ENCODE measurements around the gene OSBPL1A.

DNA sequence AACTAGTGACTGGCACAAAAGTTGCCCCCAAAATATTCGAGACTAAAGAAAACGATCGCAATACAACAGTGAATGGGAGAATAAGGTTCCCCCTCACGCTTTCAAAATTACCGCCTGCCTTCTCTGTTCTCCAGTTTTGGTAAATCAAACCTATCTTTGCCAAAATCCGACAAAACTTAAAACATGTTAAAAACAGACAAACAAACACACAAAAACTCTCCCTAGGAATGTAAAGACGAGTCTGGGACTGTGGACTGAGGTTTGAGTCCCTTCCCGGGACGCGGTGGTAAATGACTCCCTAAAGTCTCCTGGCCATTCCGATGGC is 28.4 kb upstream of the OSBPL1A start:
- no peak for TF ChIP-seq POLR2AphosphoS5 (IDR thresholded peaks at IDR 0.05; ENCODE audit: low read depth, low read length)
- TF ChIP-seq TAF1 (IDR thresholded peaks at IDR 0.05; ENCODE audit: borderline replicate concordance, insufficient read depth, low read length): no peak
- TF ChIP-seq, protein P1, sequence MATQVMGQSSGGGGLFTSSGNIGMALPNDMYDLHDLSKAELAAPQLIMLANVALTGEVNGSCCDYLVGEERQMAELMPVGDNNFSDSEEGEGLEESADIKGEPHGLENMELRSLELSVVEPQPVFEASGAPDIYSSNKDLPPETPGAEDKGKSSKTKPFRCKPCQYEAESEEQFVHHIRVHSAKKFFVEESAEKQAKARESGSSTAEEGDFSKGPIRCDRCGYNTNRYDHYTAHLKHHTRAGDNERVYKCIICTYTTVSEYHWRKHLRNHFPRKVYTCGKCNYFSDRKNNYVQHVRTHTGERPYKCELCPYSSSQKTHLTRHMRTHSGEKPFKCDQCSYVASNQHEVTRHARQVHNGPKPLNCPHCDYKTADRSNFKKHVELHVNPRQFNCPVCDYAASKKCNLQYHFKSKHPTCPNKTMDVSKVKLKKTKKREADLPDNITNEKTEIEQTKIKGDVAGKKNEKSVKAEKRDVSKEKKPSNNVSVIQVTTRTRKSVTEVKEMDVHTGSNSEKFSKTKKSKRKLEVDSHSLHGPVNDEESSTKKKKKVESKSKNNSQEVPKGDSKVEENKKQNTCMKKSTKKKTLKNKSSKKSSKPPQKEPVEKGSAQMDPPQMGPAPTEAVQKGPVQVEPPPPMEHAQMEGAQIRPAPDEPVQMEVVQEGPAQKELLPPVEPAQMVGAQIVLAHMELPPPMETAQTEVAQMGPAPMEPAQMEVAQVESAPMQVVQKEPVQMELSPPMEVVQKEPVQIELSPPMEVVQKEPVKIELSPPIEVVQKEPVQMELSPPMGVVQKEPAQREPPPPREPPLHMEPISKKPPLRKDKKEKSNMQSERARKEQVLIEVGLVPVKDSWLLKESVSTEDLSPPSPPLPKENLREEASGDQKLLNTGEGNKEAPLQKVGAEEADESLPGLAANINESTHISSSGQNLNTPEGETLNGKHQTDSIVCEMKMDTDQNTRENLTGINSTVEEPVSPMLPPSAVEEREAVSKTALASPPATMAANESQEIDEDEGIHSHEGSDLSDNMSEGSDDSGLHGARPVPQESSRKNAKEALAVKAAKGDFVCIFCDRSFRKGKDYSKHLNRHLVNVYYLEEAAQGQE (IDR thresholded peaks at IDR 0.05; ENCODE audit: insufficient read depth in 1 of 2, low read depth in 2 of 2, low read length in 2 of 2): no peak
- no peak for TF ChIP-seq SIN3A (IDR thresholded peaks at IDR 0.05; ENCODE audit: borderline replicate concordance, insufficient read depth, low read length)
- no peak for TF ChIP-seq FOXP2 (optimal IDR thresholded peaks at IDR 0.05; ENCODE audit: borderline replicate concordance, extremely low read depth, extremely low read length, insufficient read depth)

Measured in PFSK-1 (cell line).